SK-N-SH treated with all-trans-retinoic acid at 6 μM for 48 hours (cell line): ENCODE measurements around the gene ASIC5.

Source experiments
- CSDC2 ChIP-seq: fragments of 250-450 bp; sonication (Bioruptor Pico); IDR thresholded peaks from 2 replicates; pipeline ENCODE4 v1.5.0; 2020; ENCODE audit warnings: mild to moderate bottlenecking, moderate library complexity
- TF ChIP-seq, protein P1 (sequence below): fragments of 250-450 bp; sonication (Bioruptor Pico); IDR thresholded peaks from 2 replicates; pipeline ENCODE4 v1.5.0; 2020; ENCODE audit warnings: mild to moderate bottlenecking, moderate library complexity

DNA sequence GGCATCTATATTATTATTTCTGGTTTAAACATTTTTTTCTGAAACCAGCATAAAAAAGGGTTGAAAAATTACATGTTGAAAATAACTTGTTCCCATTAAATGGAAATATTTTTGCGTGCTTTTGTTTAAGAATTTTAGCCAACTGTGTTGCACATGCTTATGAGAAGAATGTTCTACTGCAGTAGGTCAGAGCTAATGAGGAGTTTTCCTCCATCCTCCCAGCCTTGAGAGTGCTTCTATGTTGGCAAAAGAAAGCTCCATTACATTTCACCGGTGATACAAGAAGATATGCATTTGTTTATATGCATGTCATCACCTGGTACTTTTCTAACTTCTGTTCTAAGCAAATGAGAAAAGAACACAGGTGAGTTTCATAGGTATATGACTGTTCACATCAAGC, 23.9 kb upstream of the ASIC5 start:
- TF ChIP-seq, protein P1, sequence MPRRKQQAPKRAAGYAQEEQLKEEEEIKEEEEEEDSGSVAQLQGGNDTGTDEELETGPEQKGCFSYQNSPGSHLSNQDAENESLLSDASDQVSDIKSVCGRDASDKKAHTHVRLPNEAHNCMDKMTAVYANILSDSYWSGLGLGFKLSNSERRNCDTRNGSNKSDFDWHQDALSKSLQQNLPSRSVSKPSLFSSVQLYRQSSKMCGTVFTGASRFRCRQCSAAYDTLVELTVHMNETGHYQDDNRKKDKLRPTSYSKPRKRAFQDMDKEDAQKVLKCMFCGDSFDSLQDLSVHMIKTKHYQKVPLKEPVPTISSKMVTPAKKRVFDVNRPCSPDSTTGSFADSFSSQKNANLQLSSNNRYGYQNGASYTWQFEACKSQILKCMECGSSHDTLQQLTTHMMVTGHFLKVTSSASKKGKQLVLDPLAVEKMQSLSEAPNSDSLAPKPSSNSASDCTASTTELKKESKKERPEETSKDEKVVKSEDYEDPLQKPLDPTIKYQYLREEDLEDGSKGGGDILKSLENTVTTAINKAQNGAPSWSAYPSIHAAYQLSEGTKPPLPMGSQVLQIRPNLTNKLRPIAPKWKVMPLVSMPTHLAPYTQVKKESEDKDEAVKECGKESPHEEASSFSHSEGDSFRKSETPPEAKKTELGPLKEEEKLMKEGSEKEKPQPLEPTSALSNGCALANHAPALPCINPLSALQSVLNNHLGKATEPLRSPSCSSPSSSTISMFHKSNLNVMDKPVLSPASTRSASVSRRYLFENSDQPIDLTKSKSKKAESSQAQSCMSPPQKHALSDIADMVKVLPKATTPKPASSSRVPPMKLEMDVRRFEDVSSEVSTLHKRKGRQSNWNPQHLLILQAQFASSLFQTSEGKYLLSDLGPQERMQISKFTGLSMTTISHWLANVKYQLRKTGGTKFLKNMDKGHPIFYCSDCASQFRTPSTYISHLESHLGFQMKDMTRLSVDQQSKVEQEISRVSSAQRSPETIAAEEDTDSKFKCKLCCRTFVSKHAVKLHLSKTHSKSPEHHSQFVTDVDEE (CRISPR knock-in tag): no peak
- no peak for TF ChIP-seq CSDC2 (CRISPR knock-in tag)
